SK-MEL-5 (cell line): ENCODE measurements around the gene DKKL1. TPM values are rescaled to one million over a fixed set of nuclear protein-coding genes. Genes with fewer than 3 reads are reported as not detected.

ENCODE experiments used
- DNase-seq: peaks from one replicate; pipeline ENCODE4 v3.0.0-alpha.2; 2016; ENCODE audit warnings: low read depth, low spot score
- in situ Hi-C: cut with HindIII; loops from 2 replicates; pipeline ENCODE4 v1.10.0; 2016; ENCODE audit warnings: low sequenced_read_pairs, high pct_unique_total_duplicates, low pct_unique_long_range_greater_than_20kb
- total RNA-seq: library from RNA; depleted of rRNA; stranded (reverse); fragments of >200 nt; shearing (Covaris generic); gene quantifications from 2 replicates; pipeline ENCODE4 v1.2.3, GENCODE V29; 2014

DKKL1 gene
- total RNA-seq, 1 experiment from 2014 or later: 0.53 TPM

GRCh38 chr19:49408816-49409440 lies 45.3 kb downstream of the DKKL1 start:
- in situ Hi-C loops: no loop called here
- no peak for DNase-seq

- in situ Hi-C loops: no loop called here
- no peak for DNase-seq
These were observed 45.9 kb downstream of the DKKL1 start for GRCh38 chr19:49409441-49410029.

- in situ Hi-C loops: no loop called here
- DNase-seq: no peak
These were observed 48.1 kb downstream of the DKKL1 start for GRCh38 chr19:49411681-49412326.

- in situ Hi-C loops: no loop called here
These were observed 49.7 kb downstream of the DKKL1 start for GRCh38 chr19:49413348-49413747.

GRCh38 chr19:49414256-49414655 lies 50.6 kb downstream of the DKKL1 start:
- in situ Hi-C loops: no loop called here
- DNase-seq: no peak

More at GRCh38 chr19:49413348-49413747, 49.7 kb downstream of the DKKL1 start:
- no peak for DNase-seq

GRCh38 chr19:49415102-49415809 lies 51.6 kb downstream of the DKKL1 start:
- DNase-seq: no peak
- in situ Hi-C loops: no loop called here

GRCh38 chr19:49415810-49416200 lies 52.1 kb downstream of the DKKL1 start:
- in situ Hi-C loops: no loop called here
- DNase-seq: no peak

- in situ Hi-C loops: no loop called here
- no peak for DNase-seq
These were observed 53.4 kb downstream of the DKKL1 start for GRCh38 chr19:49417088-49417487.

GRCh38 chr19:49418511-49418910 lies 54.8 kb downstream of the DKKL1 start:
- DNase-seq: no peak
- in situ Hi-C loops: no loop called here

- DNase-seq: no peak
- in situ Hi-C loops: no loop called here
These were observed 55.5 kb downstream of the DKKL1 start for GRCh38 chr19:49419173-49419572.

- in situ Hi-C loops: no loop called here
- DNase-seq: no peak
These were observed 56.5 kb downstream of the DKKL1 start for GRCh38 chr19:49420227-49420626.

GRCh38 chr19:49421039-49421877 lies 57.6 kb downstream of the DKKL1 start:
- peak; percentile 60 for DNase-seq
- in situ Hi-C loops: no loop called here

- no peak for DNase-seq
- in situ Hi-C loops: no loop called here
These were observed 58.2 kb downstream of the DKKL1 start for GRCh38 chr19:49421878-49422202.

- DNase-seq: peak; percentile 63
- in situ Hi-C loops: no loop called here
These were observed 58.9 kb downstream of the DKKL1 start for GRCh38 chr19:49422407-49423070.

- in situ Hi-C loops: no loop called here
- DNase-seq: no peak
These were observed 59.7 kb downstream of the DKKL1 start, which contains the start of gene PTH2 for GRCh38 chr19:49423071-49423984. PTH2 (minus strand) TSS chr19:49423441; CDS start chr19:49423339, 102 bp downstream.

GRCh38 chr19:49423985-49424303 lies 60.3 kb downstream of the DKKL1 start:
- DNase-seq: no peak
- in situ Hi-C loops: no loop called here
